A549 (cell line): ENCODE measurements around the gene FCHO2. TPM values are rescaled to one million over a fixed set of nuclear protein-coding genes. Genes with fewer than 3 reads are reported as not detected.

Experiments used
- ATAC-seq, 2 experiments: fragments of 200-7000 bp in 1 of 2; fragments of >200 bp in 1 of 2; cut with Nextera tagmentation in 1 of 2; cut with Tn5 transposase in 1 of 2; 3 replicates each; pipeline versions ENCODE4 v1.8.0 to v1.9.1; 2018 to 2020; ENCODE audit warnings: mild to moderate bottlenecking in 1 of 2, moderate library complexity in 1 of 2
- CTCF ChIA-PET: fragments of 300-600 bp; sonication (Branson Sonifier 250); formaldehyde crosslinking; extraction: SDS; loops from one replicate; lab custom pipeline; 2021; ENCODE audit warnings: antibody characterized with exemption, inconsistent platforms; lab: Yijun Ruan, JAX
- POLR2A ChIA-PET: fragments of 350-600 bp; formaldehyde crosslinking; extraction: SDS; loops from one replicate; lab custom pipeline; 2021; ENCODE audit warnings: antibody characterized with exemption, inconsistent platforms; lab: Yijun Ruan, JAX
- DNase-seq, 2 experiments: peaks; one replicate each; pipeline versions ENCODE4 v3.0.0 to v3.0.0-alpha.2; 2011 to 2016; ENCODE audit warnings: low read depth in 1 of 2, low spot score in 1 of 2
- FAIRE-seq: peaks from 2 replicates; lab custom pipeline; 2011; peaks lifted over from hg19 to GRCh38; lab: Jason Lieb, UNC
- H3K27ac ChIP-seq, 2 experiments: fragments of >200 bp; sonication (Bioruptor Twin); formaldehyde crosslinking; 3 replicates each; pipeline ENCODE4 v1.5.1; 2016 to 2017
- H3K4me1 ChIP-seq: fragments of >200 bp; sonication (Bioruptor Twin); formaldehyde crosslinking; 3 replicates; pipeline ENCODE4 v1.6.1; 2016
- H3K4me2 ChIP-seq: fragments of >200 bp; sonication (Bioruptor Twin); formaldehyde crosslinking; 3 replicates; pipeline ENCODE4 v1.6.1; 2016
- H3K4me3 ChIP-seq: fragments of >200 bp; sonication (Bioruptor Twin); formaldehyde crosslinking; 3 replicates; pipeline ENCODE4 v1.5.1; 2016
- H3K9me3 ChIP-seq: fragments of >200 bp; sonication (Bioruptor Twin); formaldehyde crosslinking; 3 replicates; pipeline ENCODE4 v1.6.1; 2016
- BCL3 ChIP-seq: fragments of >200 bp; sonication (Bioruptor Twin); formaldehyde crosslinking; IDR thresholded peaks from 3 replicates; pipeline ENCODE4 v1.6.1; 2016
- CBX8 ChIP-seq: fragments of 200-600 bp; sonication (generic); IDR thresholded peaks from 2 replicates; pipeline ENCODE4 v1.6.1; 2016
- CEBPB ChIP-seq, 2 experiments: fragments of >200 bp in 1 of 2; sonication (Bioruptor Twin) in 1 of 2; formaldehyde crosslinking in 1 of 2; IDR thresholded peaks; 2 replicates each; pipeline ENCODE4 v1.6.1; 2012 to 2016
- CHD4 ChIP-seq: fragments of 200-600 bp; sonication (generic); IDR thresholded peaks from 2 replicates; pipeline ENCODE4 v1.6.1; 2016; ENCODE audit warnings: antibody characterized with exemption, mild to moderate bottlenecking, borderline replicate concordance
- EHF ChIP-seq: fragments of 250-450 bp; sonication (Bioruptor Pico); IDR thresholded peaks from 2 replicates; pipeline ENCODE4 v1.5.0; 2020; ENCODE audit warnings: mild to moderate bottlenecking
- EP300 ChIP-seq, 2 experiments: fragments of >200 bp; sonication (Bioruptor Twin); formaldehyde crosslinking; IDR thresholded peaks; 2 replicates in 1 of 2; 3 replicates in 1 of 2; pipeline ENCODE4 v1.6.1; 2016 to 2017
- FOSB ChIP-seq: fragments of 250-450 bp; sonication (Bioruptor Pico); IDR thresholded peaks from 2 replicates; pipeline ENCODE4 v1.5.0; 2020; ENCODE audit warnings: mild to moderate bottlenecking, moderate library complexity
- HDAC2 ChIP-seq: fragments of 200-600 bp; sonication (generic); IDR thresholded peaks from 2 replicates; pipeline ENCODE4 v1.6.1; 2016
- HEYL ChIP-seq: fragments of 250-450 bp; sonication (Bioruptor Pico); IDR thresholded peaks from 2 replicates; pipeline ENCODE4 v1.8.0; 2021; ENCODE audit warnings: mild to moderate bottlenecking, moderate library complexity
- HOXB5 ChIP-seq: fragments of 250-450 bp; sonication (Bioruptor Pico); IDR thresholded peaks from 2 replicates; pipeline ENCODE4 v1.5.0; 2020; ENCODE audit warnings: mild to moderate bottlenecking, moderate library complexity
- KDM1A ChIP-seq: fragments of 200-600 bp; sonication (generic); IDR thresholded peaks from 2 replicates; pipeline ENCODE4 v1.6.1; 2016; ENCODE audit warnings: low read depth, mild to moderate bottlenecking
- NR3C1 ChIP-seq: fragments of >200 bp; sonication (Bioruptor Twin); formaldehyde crosslinking; IDR thresholded peaks from 3 replicates; pipeline ENCODE4 v1.6.1; 2017
- PHF8 ChIP-seq: fragments of 200-600 bp; sonication (generic); IDR thresholded peaks from 2 replicates; pipeline ENCODE4 v1.6.1; 2016; ENCODE audit warnings: low read depth, mild to moderate bottlenecking, antibody characterized with exemption, moderate library complexity, borderline replicate concordance
- RCOR1 ChIP-seq: fragments of 150-350 bp; IDR thresholded peaks from 2 replicates; pipeline ENCODE4 v1.6.1; 2014; ENCODE audit warnings: antibody characterized with exemption, low read length, low read depth
- RNF2 ChIP-seq: fragments of 200-600 bp; sonication (generic); IDR thresholded peaks from 2 replicates; pipeline ENCODE4 v1.6.1; 2016; ENCODE audit warnings: low read depth, mild to moderate bottlenecking, antibody characterized with exemption, moderate library complexity, borderline replicate concordance
- TFCP2L1 ChIP-seq: fragments of 250-450 bp; sonication (Bioruptor Pico); IDR thresholded peaks from 2 replicates; pipeline ENCODE4 v1.5.0; 2021; ENCODE audit warnings: mild to moderate bottlenecking
- ZC3H11A ChIP-seq: fragments of 450-650 bp; IDR thresholded peaks from 2 replicates; pipeline ENCODE4 v1.6.1; 2014; ENCODE audit warnings: antibody characterized with exemption, mild to moderate bottlenecking
- ZNF302 ChIP-seq: fragments of 250-450 bp; sonication (Bioruptor Pico); IDR thresholded peaks from 2 replicates; pipeline ENCODE4 v1.9.0; 2021; ENCODE audit warnings: inconsistent platforms, mild to moderate bottlenecking, moderate library complexity
- ZSCAN20 ChIP-seq: fragments of 250-450 bp; sonication (Bioruptor Pico); IDR thresholded peaks from 2 replicates; pipeline ENCODE4 v1.8.0; 2022; ENCODE audit warnings: mild to moderate bottlenecking, moderate library complexity
- WGBS: methylation state at CpG from one replicate; pipeline ENCODE4 v1.1.6; 2017; ENCODE audit errors: missing lambda C conversion rate; 5-methylcytosine and 5-hydroxymethylcytosine counted together
- polyA plus RNA-seq, 4 experiments: library from polyadenylated mRNA; depleted of rRNA in 3 of 4; stranded (reverse); fragments of >200 nt; fragmentation: RNase III in 1 of 4; extraction: RNeasy Plus Mini Kit Qiagen cat#74134 plus additional on column Dnase treatment in 1 of 4; gene quantifications; 2 replicates in 3 of 4; 3 replicates in 1 of 4; pipeline ENCODE4 v1.2.3, GENCODE V29; 2011 to 2017
- TF ChIP-seq, protein P1 (sequence below): fragments of 250-450 bp; sonication (Bioruptor Pico); IDR thresholded peaks from 2 replicates; pipeline ENCODE4 v1.5.0; 2020; ENCODE audit warnings: low read depth, mild to moderate bottlenecking, moderate library complexity
- TF ChIP-seq, protein P2 (sequence below): fragments of >200 bp; sonication (Bioruptor Twin); formaldehyde crosslinking; IDR thresholded peaks from 2 replicates; pipeline ENCODE4 v1.6.1; 2016

FCHO2 gene
- polyA plus RNA-seq, 2 of the 4 experiments (the other 2 are of a cell fraction): 9.1 to 14.9 TPM

DNA sequence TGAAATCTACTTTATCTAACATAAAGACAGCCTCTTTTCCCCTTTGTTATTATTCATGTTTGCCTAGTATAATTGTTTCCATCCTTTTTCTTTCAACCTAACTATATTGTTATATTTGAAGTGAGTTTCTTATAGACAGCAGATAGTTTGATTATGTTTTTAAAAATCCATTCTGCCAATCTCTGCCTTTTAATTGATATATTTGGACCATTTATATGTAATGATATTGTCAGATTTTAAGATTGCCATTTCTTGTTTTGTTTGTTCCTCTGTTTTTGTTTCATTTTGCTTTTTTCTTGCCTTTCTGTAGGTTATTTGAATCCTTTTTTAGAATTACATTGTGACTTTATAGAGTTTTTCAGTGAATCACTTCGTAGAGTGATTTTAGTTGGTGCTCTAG lies 89.8 kb downstream of the FCHO2 start:
- no peak for FAIRE-seq
- POLR2A ChIA-PET: no interaction called here
- no peak overlapping the region for H3K4me2 ChIP-seq
- WGBS: 85% methylated on average over 1 of the region's 1 CpG
- H3K27ac ChIP-seq: no peak overlapping the region
- TF ChIP-seq NR3C1 (no peak), HOXB5 (CRISPR knock-in tag) (no peak), ZC3H11A (no peak)
- no peak for ATAC-seq
- CTCF ChIA-PET: interaction anchor here (1.2 kb wide), 1 partner anchor 57 kb away, joined by 3 read pairs; no protein-coding TSS in a partner anchor
- H3K9me3 ChIP-seq: no peaks in the 10 kb centered on the region
- no peak overlapping the region for H3K4me3 ChIP-seq
- no peak for DNase-seq
- H3K4me1 ChIP-seq: no peaks in the 10 kb centered on the region

- H3K4me2 ChIP-seq: no peak overlapping the region
- ChIA-PET POLR2A (no interaction called here), CTCF (no interaction called here)
- DNase-seq: no peak
- no peak for ATAC-seq
- no peak for FAIRE-seq
- no peaks in the 10 kb centered on the region for H3K4me1 ChIP-seq
- no peak overlapping the region for H3K4me3 ChIP-seq
- no peaks in the 10 kb centered on the region for H3K9me3 ChIP-seq
- WGBS: 86% methylated on average over 2 of the region's 2 CpGs
- TF ChIP-seq CEBPB (IDR thresholded peaks at IDR 0.05) (no peak), HDAC2 (no peak), CHD4 (no peak), KDM1A (no peak), FOSB (CRISPR knock-in tag) (no peak), RNF2 (no peak), RCOR1 (no peak), PHF8 (no peak), EHF (CRISPR knock-in tag) (no peak), NR3C1 (no peak), EP300 (IDR thresholded peaks at IDR 0.05) (no peak), ZSCAN20 (CRISPR knock-in tag) (no peak)
- TF ChIP-seq, protein P1, sequence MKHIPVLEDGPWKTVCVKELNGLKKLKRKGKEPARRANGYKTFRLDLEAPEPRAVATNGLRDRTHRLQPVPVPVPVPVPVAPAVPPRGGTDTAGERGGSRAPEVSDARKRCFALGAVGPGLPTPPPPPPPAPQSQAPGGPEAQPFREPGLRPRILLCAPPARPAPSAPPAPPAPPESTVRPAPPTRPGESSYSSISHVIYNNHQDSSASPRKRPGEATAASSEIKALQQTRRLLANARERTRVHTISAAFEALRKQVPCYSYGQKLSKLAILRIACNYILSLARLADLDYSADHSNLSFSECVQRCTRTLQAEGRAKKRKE (CRISPR knock-in tag): no peak
- no peak overlapping the region for H3K27ac ChIP-seq
These were observed 105.8 kb downstream of the FCHO2 start for GRCh38 chr5:73061593-73061992.

DNA sequence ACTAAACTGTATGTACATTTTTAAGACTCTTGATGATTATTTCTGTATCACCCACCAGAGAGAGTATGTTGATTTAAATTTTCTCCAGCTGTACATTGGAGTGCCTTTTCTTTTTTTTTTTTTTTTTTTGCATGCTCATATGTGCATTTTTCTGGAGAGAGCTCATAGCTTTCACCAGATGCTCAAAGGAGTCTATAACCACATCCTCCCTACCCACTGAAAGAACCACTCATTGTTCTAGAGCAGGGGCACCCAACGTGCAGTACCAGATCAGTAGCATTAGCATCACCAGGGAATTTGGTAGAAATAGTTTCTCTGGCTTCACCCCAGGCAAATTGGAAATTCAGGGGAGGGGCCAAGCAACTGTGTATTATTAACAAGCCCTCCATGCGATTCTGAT lies 110.6 kb downstream of the FCHO2 start:
- no peak overlapping the region for H3K27ac ChIP-seq
- ATAC-seq: no peak
- DNase-seq: no peak
- H3K9me3 ChIP-seq: no peaks in the 10 kb centered on the region
- POLR2A ChIA-PET: interaction anchor here (0.8 kb wide), 1 partner anchor 111 kb away, joined by 3 read pairs; the partner anchor contains the start of gene FCHO2
- TF ChIP-seq RCOR1: no peak
- no peak for TF ChIP-seq TFCP2L1 (CRISPR knock-in tag)
- TF ChIP-seq RNF2: no peak
- no peak for TF ChIP-seq BCL3
- TF ChIP-seq EHF (CRISPR knock-in tag): no peak
- TF ChIP-seq ZNF302 (CRISPR knock-in tag): no peak
- TF ChIP-seq CBX8: no peak
- no peak for TF ChIP-seq HEYL (CRISPR knock-in tag)
- TF ChIP-seq, protein P2, sequence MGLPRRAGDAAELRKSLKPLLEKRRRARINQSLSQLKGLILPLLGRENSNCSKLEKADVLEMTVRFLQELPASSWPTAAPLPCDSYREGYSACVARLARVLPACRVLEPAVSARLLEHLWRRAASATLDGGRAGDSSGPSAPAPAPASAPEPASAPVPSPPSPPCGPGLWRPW: no peak
- TF ChIP-seq CEBPB (IDR thresholded peaks at IDR 0.05): no peak
- WGBS: 81% methylated on average over 2 of the region's 2 CpGs
- 0 out of 3 replicates have a peak, but pooled peaks cover 3% of the 10 kb centered on the region for H3K4me1 ChIP-seq
- H3K4me3 ChIP-seq: no peak overlapping the region
- no peak overlapping the region for H3K4me2 ChIP-seq
- CTCF ChIA-PET: interaction anchor here (0.6 kb wide), 1 partner anchor 385 kb away, joined by 3 read pairs; no protein-coding TSS in a partner anchor
- FAIRE-seq: no peak
